GM12878 (cell line): ENCODE results near the gene NTN1. TPM values are rescaled to one million over a fixed set of nuclear protein-coding genes. Genes with fewer than 3 reads are reported as not detected.

Experiments used
- ATAC-seq: fragments of 200-7000 bp; cut with Tn5 transposase; 3 replicates; pipeline ENCODE4 v1.9.1; 2020; ENCODE audit warnings: mild to moderate bottlenecking, moderate library complexity
- BruUV-seq: library from RNA; stranded (reverse); fragments of 400-500 nt; replicated peaks from 2 replicates; lab custom pipeline; 2021; lab: Mats Ljungman, UMichigan
- CTCF ChIA-PET: fragments of 300-600 bp; sonication (Branson Sonifier 250); formaldehyde crosslinking; extraction: SDS; loops from one replicate; lab custom pipeline; 2021; ENCODE audit warnings: inconsistent platforms; lab: Yijun Ruan, JAX
- POLR2A ChIA-PET: fragments of 350-600 bp; formaldehyde crosslinking; extraction: SDS; loops from one replicate; lab custom pipeline; 2021; ENCODE audit warnings: inconsistent platforms; lab: Charles Lee
- RAD21 ChIA-PET: fragments of 300-600 bp; sonication (Branson Sonifier 250); formaldehyde crosslinking; loops from one replicate; lab custom pipeline; 2023; ENCODE audit warnings: antibody characterized with exemption; ENCODE audit not compliant: unreplicated experiment; lab: Charles Lee
- SMC1A ChIA-PET: fragments of 300-600 bp; sonication (Branson Sonifier 250); formaldehyde crosslinking; loops from one replicate; lab custom pipeline; 2023; ENCODE audit not compliant: unreplicated experiment, uncharacterized antibody; lab: Charles Lee
- DNase-seq: peaks from one replicate; pipeline ENCODE4 v3.0.0-alpha.2; 2011; ENCODE audit warnings: low read depth, low spot score
- FAIRE-seq: peaks from 3 replicates; lab custom pipeline; 2011; peaks lifted over from hg19 to GRCh38; lab: Jason Lieb, UNC
- H2AFZ ChIP-seq: 2 replicates; pipeline ENCODE4 v1.6.0; 2011; ENCODE audit warnings: low read depth, low read length, control low read depth; ENCODE audit not compliant: control insufficient read depth
- H3K27ac ChIP-seq: 2 replicates; pipeline ENCODE4 v1.5.1; 2011; ENCODE audit warnings: control low read depth; ENCODE audit not compliant: control insufficient read depth, insufficient read depth
- H3K27me3 ChIP-seq, 2 experiments: replicated peaks in 1 of 2; 2 replicates each; pipeline versions ENCODE4 v1.6.0 to v1.6.1; 2011; ENCODE audit warnings: low read length in 1 of 2; ENCODE audit not compliant: control insufficient read depth in 2 of 2, insufficient read depth in 2 of 2
- H3K36me3 ChIP-seq, 2 experiments: 2 replicates each; pipeline ENCODE4 v1.5.1; 2011; ENCODE audit warnings: low read length in 1 of 2; ENCODE audit not compliant: control insufficient read depth in 2 of 2, insufficient read depth in 2 of 2
- H3K4me1 ChIP-seq: 2 replicates; pipeline ENCODE4 v1.6.1; 2011; ENCODE audit warnings: mild to moderate bottlenecking, low read length, moderate library complexity, mixed read lengths; ENCODE audit not compliant: control insufficient read depth, insufficient read depth
- H3K4me2 ChIP-seq: 2 replicates; pipeline ENCODE4 v1.6.0; 2011; ENCODE audit warnings: control low read depth; ENCODE audit not compliant: control insufficient read depth, insufficient read depth
- H3K4me3 ChIP-seq: fragments of 200-600 bp; sonication (generic); 2 replicates; pipeline ENCODE4 v1.5.1; 2016
- H3K79me2 ChIP-seq: 2 replicates; pipeline ENCODE4 v1.6.0; 2011; ENCODE audit warnings: low read length; ENCODE audit not compliant: control insufficient read depth, insufficient read depth
- H3K9ac ChIP-seq: 2 replicates; pipeline ENCODE4 v1.8.0; 2011; ENCODE audit warnings: low read length, control low read depth, mixed read lengths; ENCODE audit not compliant: control insufficient read depth, insufficient read depth
- H3K9me3 ChIP-seq: replicated peaks from 3 replicates; pipeline ENCODE4 v1.5.1; 2011; ENCODE audit warnings: mild to moderate bottlenecking, low read length; ENCODE audit not compliant: control insufficient read depth, insufficient read depth
- H4K20me1 ChIP-seq: 2 replicates; pipeline ENCODE4 v1.6.0; 2011; ENCODE audit not compliant: control insufficient read depth, insufficient read depth
- ASH2L ChIP-seq: fragments of 300-600, 200-600 bp; sonication (generic); IDR thresholded peaks from 2 replicates; pipeline ENCODE4 v1.6.1; 2017; ENCODE audit warnings: low read depth, mild to moderate bottlenecking, borderline replicate concordance
- ATF7 ChIP-seq: fragments of 450-650 bp; IDR thresholded peaks from 2 replicates; pipeline ENCODE4 v1.6.1; 2016; ENCODE audit warnings: low read depth, mild to moderate bottlenecking
- CEBPB ChIP-seq, 2 experiments: fragments of 150-350 bp in 1 of 2; IDR thresholded peaks; 2 replicates each; pipeline ENCODE4 v1.6.1; 2012 to 2014; ENCODE audit warnings: low read depth in 2 of 2, low read length in 2 of 2, borderline replicate concordance in 1 of 2, inconsistent platforms in 1 of 2
- MEF2A ChIP-seq: IDR thresholded peaks from 2 replicates; pipeline ENCODE4 v1.6.1; 2011; ENCODE audit warnings: low read depth, mild to moderate bottlenecking, low read length, moderate library complexity; ENCODE audit not compliant: insufficient read depth
- MYB ChIP-seq: fragments of 150-350 bp; IDR thresholded peaks from 2 replicates; pipeline ENCODE4 v1.6.1; 2014; ENCODE audit warnings: mild to moderate bottlenecking, low read depth, low read length, borderline replicate concordance
- NR2C1 ChIP-seq: fragments of 450-650 bp; IDR thresholded peaks from 2 replicates; pipeline ENCODE4 v1.6.1; 2017; ENCODE audit warnings: antibody characterized with exemption, mild to moderate bottlenecking, moderate library complexity
- RAD21 ChIP-seq: IDR thresholded peaks from 2 replicates; pipeline ENCODE4 v1.6.1; 2011; ENCODE audit warnings: mild to moderate bottlenecking, low read depth, low read length, moderate library complexity; ENCODE audit not compliant: insufficient read depth
- SIN3A ChIP-seq: IDR thresholded peaks from 2 replicates; pipeline ENCODE4 v1.6.1; 2012; ENCODE audit warnings: low read depth, low read length, improper control_type of control experiment
- SUZ12 ChIP-seq: fragments of 200-600 bp; sonication (generic); IDR thresholded peaks from one replicate; pipeline ENCODE4 v1.6.1; 2018; ENCODE audit warnings: antibody characterized with exemption, mild to moderate bottlenecking; ENCODE audit not compliant: unreplicated experiment
- YY1 ChIP-seq: IDR thresholded peaks from 2 replicates; pipeline ENCODE4 v1.6.1; 2011; ENCODE audit warnings: low read depth, mild to moderate bottlenecking, low read length
- WGBS: methylation state at CpG from one replicate; pipeline ENCODE4 v1.1.6; 2016; ENCODE audit warnings: low lambda C conversion rate; ENCODE audit not compliant: insufficient replicate concordance, insufficient coverage; ENCODE audit errors: missing lambda C conversion rate; 5-methylcytosine and 5-hydroxymethylcytosine counted together
- in situ Hi-C: fragments of 300-500 bp; cut with MboI; formaldehyde crosslinking; loops from 9 replicates; pipeline ENCODE4 v1.14.3; 2018; ENCODE audit warnings: mixed read lengths
- intact Hi-C: fragments of 100-400 bp; cut with micrococcal nuclease; formaldehyde crosslinking; loops from one replicate; pipeline ENCODE4 v1.14.2; 2022; ENCODE audit not compliant: unreplicated experiment
- polyA plus RNA-seq, 11 experiments: library from polyadenylated mRNA; depleted of rRNA in 4 of 11; unstranded in 6 of 11; stranded (reverse) in 5 of 11; fragments of >200 nt; fragmentation: Nextera tagmentation in 4 of 11; fragmentation: Illumina TruSeq in 1 of 11; extraction: Ambion mirVana in 4 of 11; extraction: Trizol in 1 of 11; gene quantifications; 1 replicate in 1 of 11; 2 replicates in 10 of 11; pipeline versions ENCODE4 v1.2.1 to v1.2.3, GENCODE V29; 2011 to 2016; ENCODE audit warnings: inconsistent platforms in 2 of 11, missing spikeins in 2 of 11, low read depth in 1 of 11
- total RNA-seq, 4 experiments: library from RNA; depleted of rRNA in 3 of 4; stranded (reverse); fragments of >200 nt in 3 of 4; fragmentation: Illumina TruSeq in 1 of 4; extraction: Trizol in 1 of 4; gene quantifications; 2 replicates each; pipeline versions ENCODE4 v1.2.1 to v1.2.3, GENCODE V29; 2013 to 2021
- TF ChIP-seq, protein P1 (sequence below): fragments of 450-650 bp; formaldehyde crosslinking; IDR thresholded peaks from 2 replicates; pipeline ENCODE4 v1.4.0; 2020; ENCODE audit warnings: mild to moderate bottlenecking, moderate library complexity

The NTN1 gene
- total and polyA plus RNA-seq, 10 of the 15 experiments (the other 5 are each of a cell fraction or from before 2014, with no cell fraction given), result 0.02 to 0.89 (median 0.35) TPM

DNA sequence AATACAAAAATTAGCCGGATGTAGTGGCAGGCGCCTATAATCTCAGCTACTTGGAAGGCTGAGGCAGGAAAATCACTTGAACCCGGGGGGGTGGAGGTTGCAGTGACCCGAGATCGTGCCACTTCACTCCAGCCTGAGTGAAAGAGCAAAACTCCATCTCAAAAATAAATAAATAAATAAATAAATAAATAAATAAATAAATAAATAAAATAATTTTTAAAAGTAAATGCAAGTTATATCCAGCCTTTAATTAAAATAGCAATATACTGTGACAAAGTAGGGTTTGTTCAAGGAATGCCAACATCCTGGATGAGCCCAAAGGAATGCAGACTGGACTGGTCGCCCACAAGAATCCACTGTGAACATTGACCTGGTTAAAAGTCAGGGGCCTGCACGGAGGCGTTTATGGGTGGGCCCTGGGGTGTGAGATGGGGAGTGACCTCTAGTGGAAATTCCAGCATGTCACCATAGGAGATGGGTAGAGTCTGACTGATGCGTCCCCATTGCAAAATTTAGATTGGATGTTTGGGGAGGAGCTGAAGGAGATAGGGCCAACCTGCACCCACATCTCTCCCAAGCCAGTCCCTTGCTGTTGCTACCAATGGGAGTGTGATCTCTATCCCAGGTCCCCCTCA, 46.1 kb upstream of the NTN1 start:
- Histone ChIP-seq H3K79me2 (no peaks in the 10 kb centered on the region), H3K27ac (peak overlapping the region; percentile 81), H3K4me2 (no peak overlapping the region), H3K4me1 (peaks cover 19% of the 10 kb centered on the region), H4K20me1 (no peaks in the 10 kb centered on the region), H3K9ac (no peak overlapping the region), H3K4me3 (no peak overlapping the region), H3K36me3 (no peaks in the 10 kb centered on the region), H2AFZ (peak overlapping the region; percentile 61), H3K27me3 (no peaks in the 10 kb centered on the region), H3K9me3 (no peaks in the 10 kb centered on the region; the same call in 1 of the 3 replicates)
- POLR2A ChIA-PET, result interaction anchor here (1.2 to 2.4 kb wide), 2 partner anchors 12 to 24 kb away, joined by 3 to 9 read pairs; no protein-coding TSS in a partner anchor
- CTCF ChIA-PET, result interaction anchor here (1.0 to 1.2 kb wide), 5 partner anchors 11 to 83 kb away, joined by 3 to 5 read pairs (median 3); no protein-coding TSS in a partner anchor
- DNase-seq (no peak), FAIRE-seq (no peak), ATAC-seq (no peak)
- WGBS, result 82% methylated on average over 9 of the region's 9 CpGs
- in situ Hi-C loops (no loop called here), intact Hi-C loops (no loop called here)
- SMC1A ChIA-PET, result interaction anchor here (1.0 to 2.7 kb wide), 6 partner anchors 10 to 35 kb away, joined by 3 to 17 read pairs (median 3); partner anchors contain the start of gene PIK3R5
- RAD21 ChIA-PET, result interaction anchor here (1.1 to 2.0 kb wide), 4 partner anchors 12 to 76 kb away, joined by 4 to 6 read pairs (median 5); no protein-coding TSS in a partner anchor
- BruUV-seq, result no TSS peak
- TF ChIP-seq RAD21 (peak; percentile 45; the same call in 1 of the 2 replicates), ASH2L (no peak)

DNA sequence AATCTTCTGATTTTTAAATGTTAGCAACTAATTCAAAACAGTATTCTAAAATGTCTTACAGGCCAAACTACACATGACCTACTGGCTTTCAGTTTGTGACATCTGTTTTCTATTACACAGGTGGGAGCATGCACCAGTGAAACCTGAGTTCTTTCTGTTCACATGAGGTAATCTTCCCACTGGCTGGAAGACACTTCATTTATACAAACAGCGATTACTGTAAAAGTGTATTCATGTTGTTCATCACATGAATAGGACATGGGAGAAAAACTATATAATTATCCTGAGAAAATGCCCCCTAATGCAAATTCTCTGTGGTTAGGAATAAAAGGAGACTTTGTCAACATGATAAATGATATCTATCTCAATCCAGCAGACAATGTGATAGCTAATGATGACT, 44.7 kb upstream of the NTN1 start:
- ChIA-PET SMC1A (interaction anchor here (0.9 to 2.7 kb wide), 14 partner anchors 9 to 54 kb away, joined by 3 to 17 read pairs (median 4); partner anchors contain the start of gene PIK3R5), RAD21 (interaction anchor here (0.9 to 2.0 kb wide), 11 partner anchors 11 to 119 kb away, joined by 3 to 8 read pairs (median 5); no protein-coding TSS in a partner anchor), POLR2A (interaction anchor here (1.0 to 1.3 kb wide), 4 partner anchors 11 to 35 kb away, joined by 3 to 5 read pairs (median 4); partner anchors contain the start of gene PIK3R5), CTCF (interaction anchor here (1.2 to 1.4 kb wide), 4 partner anchors 10 to 112 kb away, joined by 3 to 8 read pairs (median 4); no protein-coding TSS in a partner anchor)
- H3K4me1 ChIP-seq, result peaks cover 26% of the 10 kb centered on the region
- in situ Hi-C loops, result no loop called here
- no peak overlapping the region for H3K4me2 ChIP-seq
- 0% methylated on average over 1 of the region's 1 CpG for WGBS
- no peak for DNase-seq
- no peak overlapping the region; the same call in 1 of the 2 replicates for H3K4me3 ChIP-seq
- H3K36me3 ChIP-seq, result no peaks in the 10 kb centered on the region
- peak; percentile 91 for FAIRE-seq
- no peak overlapping the region for H2AFZ ChIP-seq
- H3K79me2 ChIP-seq, result no peaks in the 10 kb centered on the region
- intact Hi-C loops, result no loop called here
- peak overlapping the region; percentile 81 for H3K27ac ChIP-seq
- peak overlapping the region; percentile 64; the same call in 1 of the 2 replicates for H3K9ac ChIP-seq
- BruUV-seq, result no TSS peak
- no peaks in the 10 kb centered on the region for H3K27me3 ChIP-seq
- ATAC-seq, result peak; percentile 71
- H4K20me1 ChIP-seq, result no peaks in the 10 kb centered on the region
- no peaks in the 10 kb centered on the region; the same call in 1 of the 3 replicates for H3K9me3 ChIP-seq
- no peak for TF ChIP-seq MYB
- TF ChIP-seq NR2C1, result no peak
- TF ChIP-seq YY1, result peak; percentile 39; the same call in 1 of the 2 replicates
- no peak for TF ChIP-seq SIN3A
- TF ChIP-seq ATF7, result peak; percentile 88
- no peak for TF ChIP-seq SUZ12
- TF ChIP-seq, protein P1, sequence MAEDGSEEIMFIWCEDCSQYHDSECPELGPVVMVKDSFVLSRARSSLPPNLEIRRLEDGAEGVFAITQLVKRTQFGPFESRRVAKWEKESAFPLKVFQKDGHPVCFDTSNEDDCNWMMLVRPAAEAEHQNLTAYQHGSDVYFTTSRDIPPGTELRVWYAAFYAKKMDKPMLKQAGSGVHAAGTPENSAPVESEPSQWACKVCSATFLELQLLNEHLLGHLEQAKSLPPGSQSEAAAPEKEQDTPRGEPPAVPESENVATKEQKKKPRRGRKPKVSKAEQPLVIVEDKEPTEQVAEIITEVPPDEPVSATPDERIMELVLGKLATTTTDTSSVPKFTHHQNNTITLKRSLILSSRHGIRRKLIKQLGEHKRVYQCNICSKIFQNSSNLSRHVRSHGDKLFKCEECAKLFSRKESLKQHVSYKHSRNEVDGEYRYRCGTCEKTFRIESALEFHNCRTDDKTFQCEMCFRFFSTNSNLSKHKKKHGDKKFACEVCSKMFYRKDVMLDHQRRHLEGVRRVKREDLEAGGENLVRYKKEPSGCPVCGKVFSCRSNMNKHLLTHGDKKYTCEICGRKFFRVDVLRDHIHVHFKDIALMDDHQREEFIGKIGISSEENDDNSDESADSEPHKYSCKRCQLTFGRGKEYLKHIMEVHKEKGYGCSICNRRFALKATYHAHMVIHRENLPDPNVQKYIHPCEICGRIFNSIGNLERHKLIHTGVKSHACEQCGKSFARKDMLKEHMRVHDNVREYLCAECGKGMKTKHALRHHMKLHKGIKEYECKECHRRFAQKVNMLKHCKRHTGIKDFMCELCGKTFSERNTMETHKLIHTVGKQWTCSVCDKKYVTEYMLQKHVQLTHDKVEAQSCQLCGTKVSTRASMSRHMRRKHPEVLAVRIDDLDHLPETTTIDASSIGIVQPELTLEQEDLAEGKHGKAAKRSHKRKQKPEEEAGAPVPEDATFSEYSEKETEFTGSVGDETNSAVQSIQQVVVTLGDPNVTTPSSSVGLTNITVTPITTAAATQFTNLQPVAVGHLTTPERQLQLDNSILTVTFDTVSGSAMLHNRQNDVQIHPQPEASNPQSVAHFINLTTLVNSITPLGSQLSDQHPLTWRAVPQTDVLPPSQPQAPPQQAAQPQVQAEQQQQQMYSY (CRISPR knock-in tag), result no peak
- TF ChIP-seq CEBPB (IDR thresholded peaks at IDR 0.05; ENCODE audit: borderline replicate concordance in 1 of 2, low read depth in 2 of 2, low read length in 2 of 2), result no peak
- TF ChIP-seq MEF2A, result 0 out of 2 replicates have a peak, but pooled peaks have one; percentile 37
